OCI-LY1 (cell line): ENCODE results near the gene TNS3.

ENCODE experiments used
- EZH2 ChIP-seq: fragments of 200-600 bp; sonication (generic), shearing (Covaris generic); IDR thresholded peaks from 2 replicates; pipeline ENCODE4 v1.8.0; 2017; ENCODE audit warnings: borderline replicate concordance, mixed run types, mild to moderate bottlenecking, antibody characterized with exemption, low read length, moderate library complexity, mixed read lengths
- TF ChIP-seq, protein P1 (sequence below): fragments of 200-600 bp; sonication (generic), shearing (Covaris generic); IDR thresholded peaks from 2 replicates; pipeline ENCODE4 v1.5.1; 2017; ENCODE audit warnings: mild to moderate bottlenecking, antibody characterized with exemption, low read length, moderate library complexity, mixed read lengths

DNA sequence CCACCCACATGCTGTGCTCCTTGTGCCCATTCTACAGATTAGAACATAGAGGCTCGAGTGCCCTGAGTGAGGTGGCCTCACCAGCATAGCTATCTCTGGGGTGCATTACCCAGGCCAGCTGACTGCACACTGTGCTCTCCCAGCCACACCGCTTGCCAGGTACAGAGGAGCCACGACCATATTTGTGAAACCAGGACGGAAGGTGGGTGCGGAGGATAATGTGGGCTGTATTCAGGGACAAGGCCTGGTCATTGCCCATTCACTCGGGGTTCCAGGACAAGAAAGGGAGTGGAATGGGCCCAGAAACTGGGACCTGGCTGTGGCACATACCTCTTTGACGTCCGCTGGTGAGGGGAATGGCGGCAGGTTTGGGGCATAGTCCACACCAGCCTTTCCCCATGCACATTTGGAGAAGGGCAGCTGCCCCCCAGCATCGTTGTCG, 236.0 kb downstream of the TNS3 start:
- TF ChIP-seq, protein P1, sequence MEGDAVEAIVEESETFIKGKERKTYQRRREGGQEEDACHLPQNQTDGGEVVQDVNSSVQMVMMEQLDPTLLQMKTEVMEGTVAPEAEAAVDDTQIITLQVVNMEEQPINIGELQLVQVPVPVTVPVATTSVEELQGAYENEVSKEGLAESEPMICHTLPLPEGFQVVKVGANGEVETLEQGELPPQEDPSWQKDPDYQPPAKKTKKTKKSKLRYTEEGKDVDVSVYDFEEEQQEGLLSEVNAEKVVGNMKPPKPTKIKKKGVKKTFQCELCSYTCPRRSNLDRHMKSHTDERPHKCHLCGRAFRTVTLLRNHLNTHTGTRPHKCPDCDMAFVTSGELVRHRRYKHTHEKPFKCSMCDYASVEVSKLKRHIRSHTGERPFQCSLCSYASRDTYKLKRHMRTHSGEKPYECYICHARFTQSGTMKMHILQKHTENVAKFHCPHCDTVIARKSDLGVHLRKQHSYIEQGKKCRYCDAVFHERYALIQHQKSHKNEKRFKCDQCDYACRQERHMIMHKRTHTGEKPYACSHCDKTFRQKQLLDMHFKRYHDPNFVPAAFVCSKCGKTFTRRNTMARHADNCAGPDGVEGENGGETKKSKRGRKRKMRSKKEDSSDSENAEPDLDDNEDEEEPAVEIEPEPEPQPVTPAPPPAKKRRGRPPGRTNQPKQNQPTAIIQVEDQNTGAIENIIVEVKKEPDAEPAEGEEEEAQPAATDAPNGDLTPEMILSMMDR: no peak
- no peak for TF ChIP-seq EZH2
